ENCODE data around the gene SMTNL2.
"Not testable (repeated sequence)": the region's sequence is repeated elsewhere in the genome, so short reads cannot be mapped to it uniquely, and the experiment has no call there.

Gene SMTNL2

DNA sequence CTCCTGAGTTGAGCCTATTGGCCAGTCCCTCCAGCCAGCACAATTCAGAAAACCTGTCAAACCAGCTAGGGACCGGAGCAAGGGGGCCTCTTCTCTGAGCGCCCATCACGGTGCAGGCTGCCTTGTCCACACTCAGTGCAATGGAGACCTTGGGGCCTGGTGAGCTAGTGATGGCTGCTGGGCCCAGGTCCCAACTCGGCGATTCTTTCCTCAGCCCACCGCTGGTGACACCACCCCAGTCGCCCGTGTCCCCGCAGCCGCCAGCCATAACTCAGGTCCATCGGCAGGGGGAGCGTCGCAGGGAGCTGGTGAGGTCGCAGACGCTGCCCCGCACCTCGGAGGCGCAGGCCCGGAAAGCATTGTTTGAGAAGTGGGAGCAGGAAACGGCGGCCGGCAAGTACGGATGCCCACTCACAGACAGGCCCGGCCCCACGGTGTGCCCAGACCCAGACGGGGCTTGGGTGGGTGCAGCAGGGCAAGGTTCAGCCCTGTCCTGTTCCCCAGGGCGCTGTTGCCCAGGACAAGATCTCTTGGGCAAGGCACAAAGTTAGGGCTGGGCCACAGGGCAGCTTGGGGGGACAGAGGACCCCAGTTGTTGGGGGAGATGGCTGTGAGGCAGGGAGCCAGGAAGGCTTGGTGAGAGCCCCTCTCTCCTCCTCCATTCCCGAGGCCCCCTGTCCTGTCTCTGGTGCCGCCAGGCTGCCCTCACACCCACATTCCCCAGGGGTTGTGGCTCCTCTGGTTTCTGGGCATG is 10.8 kb downstream of the SMTNL2 start:
- Histone ChIP-seq H3K27me3 (ENCODE audit: insufficient read depth, low read length) (peaks cover 15% of the 10 kb centered on the region), H3K79me2 (ENCODE audit: control insufficient read depth, insufficient read depth, low read length, unreplicated experiment) (no peaks in the 10 kb centered on the region), H3K4me3 (ENCODE audit: low read depth, low read length) (no peak overlapping the region), H3K36me3 (ENCODE audit: insufficient read depth, low read length) (no peaks in the 10 kb centered on the region), H3K27ac (ENCODE audit: low read depth, low read length) (no peak overlapping the region), H3K4me1 (ENCODE audit: control insufficient read depth, insufficient read depth, low read length, unreplicated experiment) (peaks cover 6% of the 10 kb centered on the region), H2AFZ (ENCODE audit: low read length, unreplicated experiment) (no peak overlapping the region)

DNA sequence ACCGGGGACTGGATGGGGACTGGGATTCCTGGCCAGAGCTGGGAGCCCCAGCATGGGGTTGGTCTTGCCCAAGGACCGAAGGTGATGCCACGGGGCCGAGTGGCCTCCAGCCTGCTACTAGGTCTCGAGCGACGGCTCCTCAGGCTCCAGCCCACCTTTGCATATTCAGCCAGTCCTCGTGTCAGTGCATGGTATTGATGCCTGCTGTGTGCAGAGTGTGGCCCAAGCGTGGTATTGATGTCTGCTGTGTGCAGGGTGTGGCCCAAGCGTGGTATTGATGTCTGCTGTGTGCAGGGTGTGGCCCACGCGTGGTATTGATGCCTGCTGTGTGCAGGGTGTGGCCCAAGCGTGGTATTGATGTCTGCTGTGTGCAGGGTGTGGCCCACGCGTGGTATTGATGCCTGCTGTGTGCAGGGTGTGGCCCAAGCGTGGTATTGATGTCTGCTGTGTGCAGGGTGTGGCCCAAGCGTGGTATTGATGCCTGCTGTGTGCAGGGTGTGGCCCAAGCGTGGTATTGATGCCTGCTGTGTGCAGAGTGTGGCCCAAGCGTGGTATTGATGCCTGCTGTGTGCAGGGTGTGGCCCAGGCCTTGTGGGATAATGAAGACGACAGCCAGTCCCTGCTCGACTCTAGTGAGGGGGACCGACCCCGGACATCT is 11.5 kb downstream of the SMTNL2 start:
- not testable (repeated sequence) for H3K36me3 ChIP-seq (ENCODE audit: insufficient read depth, low read length); H3K27ac ChIP-seq (ENCODE audit: low read depth, low read length); H2AFZ ChIP-seq (ENCODE audit: low read length, unreplicated experiment); H3K4me3 ChIP-seq (ENCODE audit: low read depth, low read length); H3K4me1 ChIP-seq (ENCODE audit: control insufficient read depth, insufficient read depth, low read length, unreplicated experiment); H3K79me2 ChIP-seq (ENCODE audit: control insufficient read depth, insufficient read depth, low read length, unreplicated experiment)
- peaks cover 20% of the 10 kb centered on the region for H3K27me3 ChIP-seq (ENCODE audit: insufficient read depth, low read length)

DNA sequence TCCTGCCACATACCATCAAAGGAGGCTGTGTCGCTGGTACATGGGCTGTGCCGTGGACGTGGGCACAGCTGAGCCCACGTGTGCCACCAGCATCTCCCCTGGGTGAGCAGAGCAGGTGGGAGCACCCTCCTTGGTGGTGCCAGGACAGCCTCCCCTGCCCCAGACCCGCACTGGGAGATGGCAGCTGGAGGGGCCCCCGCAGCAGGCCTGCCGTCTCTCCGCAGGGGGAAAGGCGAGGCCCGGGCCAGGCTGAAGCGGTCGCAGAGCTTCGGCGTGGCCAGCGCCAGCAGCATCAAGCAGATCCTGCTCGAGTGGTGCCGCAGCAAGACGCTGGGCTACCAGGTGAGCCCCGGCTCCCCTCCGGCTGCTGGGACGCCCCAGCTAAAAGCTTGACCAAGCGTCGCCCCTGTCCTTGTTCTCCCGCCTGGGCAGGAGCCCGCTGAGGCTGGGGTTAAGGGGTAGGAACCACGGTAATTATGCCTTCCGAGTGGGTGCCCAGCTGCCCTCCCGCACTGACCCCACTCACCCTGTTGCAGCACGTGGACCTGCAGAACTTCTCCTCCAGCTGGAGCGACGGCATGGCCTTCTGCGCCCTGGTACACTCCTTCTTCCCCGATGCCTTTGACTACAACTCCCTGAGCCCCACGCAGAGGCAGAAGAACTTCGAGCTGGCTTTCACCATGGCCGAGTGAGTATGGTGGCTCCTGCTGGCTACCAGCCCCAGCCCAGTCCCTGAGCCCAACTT is 12.5 kb downstream of the SMTNL2 start:
- Histone ChIP-seq H3K27me3 (ENCODE audit: insufficient read depth, low read length) (peaks cover 23% of the 10 kb centered on the region), H3K4me3 (ENCODE audit: low read depth, low read length) (no peak overlapping the region), H3K36me3 (ENCODE audit: insufficient read depth, low read length) (no peaks in the 10 kb centered on the region), H3K4me1 (ENCODE audit: control insufficient read depth, insufficient read depth, low read length, unreplicated experiment) (peaks cover 6% of the 10 kb centered on the region), H3K79me2 (ENCODE audit: control insufficient read depth, insufficient read depth, low read length, unreplicated experiment) (no peaks in the 10 kb centered on the region), H2AFZ (ENCODE audit: low read length, unreplicated experiment) (no peak overlapping the region), H3K27ac (ENCODE audit: low read depth, low read length) (no peak overlapping the region)

DNA sequence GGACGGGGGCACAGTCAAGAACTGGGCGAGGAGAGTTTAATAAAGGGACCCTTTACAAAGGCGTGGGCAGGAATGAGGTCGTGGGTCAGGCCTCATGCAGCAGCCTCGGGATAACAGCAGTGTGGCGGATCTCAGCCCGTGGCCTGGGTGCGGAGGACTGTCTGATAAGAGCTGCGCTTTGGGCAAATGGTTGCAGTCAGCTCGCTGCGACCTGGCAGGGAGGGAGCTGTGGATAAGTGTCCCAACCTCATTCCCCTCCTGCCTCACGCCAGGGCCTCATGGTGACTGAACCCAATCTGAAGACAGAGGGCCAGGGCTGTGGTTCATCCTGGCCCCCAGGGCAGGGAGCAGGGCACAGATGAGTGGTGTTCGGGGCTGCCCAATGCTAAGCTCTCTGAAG is 13.6 kb downstream of the SMTNL2 start:
- no peaks in the 10 kb centered on the region for H3K79me2 ChIP-seq (ENCODE audit: control insufficient read depth, insufficient read depth, low read length, unreplicated experiment)

DNA sequence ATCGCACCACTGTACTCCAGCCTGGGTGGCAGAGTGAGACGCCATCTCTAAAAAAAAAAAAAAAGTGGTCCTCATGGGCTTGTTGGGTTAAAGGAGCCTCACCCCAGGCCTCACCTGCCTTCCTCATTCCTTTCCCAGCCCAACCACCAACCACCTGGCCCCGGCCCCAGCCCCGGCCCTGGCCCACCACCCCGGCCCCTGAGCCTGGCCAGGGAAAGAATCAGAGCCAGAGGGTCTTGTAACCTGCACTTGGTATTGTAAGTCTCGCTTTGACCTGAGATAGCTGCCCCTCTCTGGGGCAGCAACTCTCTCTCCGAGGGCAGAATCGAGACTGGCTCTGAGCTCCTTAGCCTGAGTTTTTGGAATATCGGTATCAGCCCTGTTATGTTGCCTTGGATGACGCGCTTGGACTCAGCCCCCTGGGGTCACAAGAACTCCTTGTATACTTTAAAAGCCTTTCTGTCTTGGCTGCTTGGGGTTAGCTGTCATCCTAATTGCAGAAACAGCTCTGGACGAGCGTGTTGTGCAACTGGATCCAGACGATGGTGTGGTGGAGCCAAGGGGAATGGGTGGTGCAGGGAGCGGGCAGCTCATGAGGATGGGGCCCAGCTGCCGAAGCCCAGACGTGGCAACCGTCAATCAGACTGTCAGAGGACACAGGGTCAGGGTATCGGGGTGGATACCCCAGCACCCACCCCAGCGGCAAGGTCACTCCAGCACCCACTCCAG is 14.6 kb downstream of the SMTNL2 start:
- H2AFZ ChIP-seq (ENCODE audit: low read length, unreplicated experiment), result no peak overlapping the region
- no peaks in the 10 kb centered on the region for H3K79me2 ChIP-seq (ENCODE audit: control insufficient read depth, insufficient read depth, low read length, unreplicated experiment)
- peaks cover 23% of the 10 kb centered on the region for H3K27me3 ChIP-seq (ENCODE audit: insufficient read depth, low read length)
- peaks cover 6% of the 10 kb centered on the region for H3K4me1 ChIP-seq (ENCODE audit: control insufficient read depth, insufficient read depth, low read length, unreplicated experiment)
- no peak overlapping the region for H3K27ac ChIP-seq (ENCODE audit: low read depth, low read length)
- no peaks in the 10 kb centered on the region for H3K36me3 ChIP-seq (ENCODE audit: insufficient read depth, low read length)
- no peak overlapping the region for H3K4me3 ChIP-seq (ENCODE audit: low read depth, low read length)

More for the DNA sequence above, 13.6 kb downstream of the SMTNL2 start:
- peaks cover 23% of the 10 kb centered on the region for H3K27me3 ChIP-seq (ENCODE audit: insufficient read depth, low read length)
- peaks cover 6% of the 10 kb centered on the region for H3K4me1 ChIP-seq (ENCODE audit: control insufficient read depth, insufficient read depth, low read length, unreplicated experiment)
- no peak overlapping the region for H3K27ac ChIP-seq (ENCODE audit: low read depth, low read length)
- no peak overlapping the region for H2AFZ ChIP-seq (ENCODE audit: low read length, unreplicated experiment)
- H3K36me3 ChIP-seq (ENCODE audit: insufficient read depth, low read length), result no peaks in the 10 kb centered on the region
- H3K4me3 ChIP-seq (ENCODE audit: low read depth, low read length), result no peak overlapping the region

DNA sequence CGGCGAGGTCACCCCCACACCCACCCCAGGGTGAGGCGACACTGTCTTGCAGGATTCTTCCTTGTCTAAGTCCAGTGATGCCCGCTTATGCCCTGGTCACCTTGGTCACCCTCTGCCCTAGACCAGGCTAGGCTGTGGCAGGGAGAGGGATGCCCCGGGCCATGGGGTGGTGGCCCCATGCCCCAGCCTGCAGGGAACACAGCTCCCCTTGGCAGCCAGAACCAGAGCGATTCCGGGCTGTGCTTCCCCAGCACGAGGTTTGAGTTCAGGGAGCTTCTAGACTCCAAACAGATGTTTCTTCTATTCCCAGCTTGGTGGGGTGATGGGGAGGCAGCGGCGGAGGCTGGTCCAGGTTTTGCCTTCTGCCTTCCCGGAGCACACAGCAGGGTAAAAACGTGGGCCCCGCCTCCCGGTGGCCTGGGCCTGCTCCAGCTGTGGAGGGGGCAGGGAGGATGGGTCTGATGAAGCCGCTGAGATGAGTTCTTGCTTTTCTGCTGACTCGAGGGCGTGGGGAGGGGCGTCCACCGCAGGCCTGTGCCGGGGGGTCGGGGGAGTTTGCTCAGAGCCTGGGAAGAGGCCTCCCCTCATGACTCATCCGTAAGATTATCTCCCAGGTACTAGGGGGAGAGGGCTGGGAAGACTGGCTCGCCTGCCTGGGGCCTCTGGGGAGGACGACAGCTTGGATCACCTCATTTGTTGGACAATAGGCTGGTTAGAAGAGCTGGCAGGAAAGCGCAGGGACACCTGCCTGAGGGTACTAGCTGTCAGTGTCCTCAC is 15.4 kb downstream of the SMTNL2 start:
- Histone ChIP-seq H3K4me3 (ENCODE audit: low read depth, low read length) (no peak overlapping the region), H3K27ac (ENCODE audit: low read depth, low read length) (no peak overlapping the region), H3K4me1 (ENCODE audit: control insufficient read depth, insufficient read depth, low read length, unreplicated experiment) (peaks cover 6% of the 10 kb centered on the region), H3K79me2 (ENCODE audit: control insufficient read depth, insufficient read depth, low read length, unreplicated experiment) (no peaks in the 10 kb centered on the region), H2AFZ (ENCODE audit: low read length, unreplicated experiment) (no peak overlapping the region), H3K36me3 (ENCODE audit: insufficient read depth, low read length) (no peaks in the 10 kb centered on the region), H3K27me3 (ENCODE audit: insufficient read depth, low read length) (peaks cover 23% of the 10 kb centered on the region)

DNA sequence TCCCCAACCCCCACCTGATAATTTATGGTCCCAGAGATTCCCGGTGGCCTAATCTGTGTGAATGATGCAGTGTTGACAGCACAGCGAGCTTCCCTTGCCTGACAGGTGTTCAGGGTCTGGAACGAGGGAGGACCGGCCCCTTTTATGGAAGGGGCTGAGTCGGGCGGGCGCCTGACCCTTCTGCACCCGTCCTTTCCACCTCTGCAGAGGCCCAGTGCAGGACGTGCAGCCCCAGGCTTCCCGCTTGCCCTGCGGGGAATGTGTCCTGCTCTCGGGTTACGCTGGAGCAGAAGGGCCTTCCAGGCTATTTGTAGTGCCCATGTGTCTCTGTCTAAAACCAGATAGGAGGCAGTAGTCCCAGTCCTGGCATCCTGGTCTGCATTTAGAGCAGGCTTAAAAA is 16.2 kb downstream of the SMTNL2 start:
- no peak overlapping the region for H2AFZ ChIP-seq (ENCODE audit: low read length, unreplicated experiment)
- H3K36me3 ChIP-seq (ENCODE audit: insufficient read depth, low read length), result no peaks in the 10 kb centered on the region
- peaks cover 6% of the 10 kb centered on the region for H3K4me1 ChIP-seq (ENCODE audit: control insufficient read depth, insufficient read depth, low read length, unreplicated experiment)
- peaks cover 23% of the 10 kb centered on the region for H3K27me3 ChIP-seq (ENCODE audit: insufficient read depth, low read length)
- H3K4me3 ChIP-seq (ENCODE audit: low read depth, low read length), result no peak overlapping the region
- H3K79me2 ChIP-seq (ENCODE audit: control insufficient read depth, insufficient read depth, low read length, unreplicated experiment), result no peaks in the 10 kb centered on the region
- H3K27ac ChIP-seq (ENCODE audit: low read depth, low read length), result no peak overlapping the region

DNA sequence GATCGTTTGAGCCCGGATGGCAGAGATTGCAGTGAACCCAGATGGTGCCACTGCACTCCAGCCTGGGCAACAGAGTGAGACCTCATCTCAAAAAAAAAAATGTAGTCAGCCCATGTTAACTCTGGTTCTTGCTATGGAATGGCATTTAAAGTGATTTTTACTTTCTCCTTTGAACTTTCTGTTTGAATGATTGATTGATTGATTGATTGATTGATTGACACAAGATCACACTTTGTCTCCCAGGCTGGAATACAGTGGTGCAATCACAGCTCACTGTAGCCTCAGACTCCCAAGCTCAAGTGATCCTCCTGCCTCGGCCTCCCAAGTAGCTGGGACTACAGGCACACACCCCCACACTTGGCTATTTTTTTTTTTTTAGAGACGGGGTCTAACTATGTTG is 17.0 kb downstream of the SMTNL2 start:
- H3K27me3 ChIP-seq (ENCODE audit: insufficient read depth, low read length), result peaks cover 23% of the 10 kb centered on the region
- H3K79me2 ChIP-seq (ENCODE audit: control insufficient read depth, insufficient read depth, low read length, unreplicated experiment), result no peaks in the 10 kb centered on the region
- H3K4me1 ChIP-seq (ENCODE audit: control insufficient read depth, insufficient read depth, low read length, unreplicated experiment), result peaks cover 6% of the 10 kb centered on the region
- H3K27ac ChIP-seq (ENCODE audit: low read depth, low read length), result no peak overlapping the region
- no peak overlapping the region for H2AFZ ChIP-seq (ENCODE audit: low read length, unreplicated experiment)
- H3K36me3 ChIP-seq (ENCODE audit: insufficient read depth, low read length), result no peaks in the 10 kb centered on the region
- no peak overlapping the region for H3K4me3 ChIP-seq (ENCODE audit: low read depth, low read length)

DNA sequence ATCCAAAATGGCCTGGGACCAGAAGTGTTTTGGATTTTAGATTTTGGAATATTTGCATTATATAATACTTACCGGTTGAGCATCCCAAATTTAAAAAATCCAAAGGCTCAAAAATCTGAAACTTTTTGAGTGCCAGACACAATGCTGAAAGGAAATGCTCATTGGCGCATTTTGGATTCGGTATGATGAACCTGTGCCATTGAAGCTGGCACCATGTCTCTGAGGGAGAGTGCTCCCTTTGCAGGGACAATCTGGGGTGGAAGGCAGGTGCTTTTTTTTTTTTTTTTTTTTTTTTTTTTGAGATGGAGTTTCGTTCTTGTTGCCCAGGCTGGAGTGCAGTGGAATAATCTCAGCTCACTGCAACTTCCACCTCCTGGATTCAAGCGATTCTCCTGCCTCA is 17.7 kb downstream of the SMTNL2 start:
- no peaks in the 10 kb centered on the region for H3K36me3 ChIP-seq (ENCODE audit: insufficient read depth, low read length)
- H3K27me3 ChIP-seq (ENCODE audit: insufficient read depth, low read length), result peaks cover 23% of the 10 kb centered on the region
- no peak overlapping the region for H3K4me3 ChIP-seq (ENCODE audit: low read depth, low read length)
- H2AFZ ChIP-seq (ENCODE audit: low read length, unreplicated experiment), result no peak overlapping the region
- peaks cover 6% of the 10 kb centered on the region for H3K4me1 ChIP-seq (ENCODE audit: control insufficient read depth, insufficient read depth, low read length, unreplicated experiment)
- no peak overlapping the region for H3K27ac ChIP-seq (ENCODE audit: low read depth, low read length)
- H3K79me2 ChIP-seq (ENCODE audit: control insufficient read depth, insufficient read depth, low read length, unreplicated experiment), result no peaks in the 10 kb centered on the region

DNA sequence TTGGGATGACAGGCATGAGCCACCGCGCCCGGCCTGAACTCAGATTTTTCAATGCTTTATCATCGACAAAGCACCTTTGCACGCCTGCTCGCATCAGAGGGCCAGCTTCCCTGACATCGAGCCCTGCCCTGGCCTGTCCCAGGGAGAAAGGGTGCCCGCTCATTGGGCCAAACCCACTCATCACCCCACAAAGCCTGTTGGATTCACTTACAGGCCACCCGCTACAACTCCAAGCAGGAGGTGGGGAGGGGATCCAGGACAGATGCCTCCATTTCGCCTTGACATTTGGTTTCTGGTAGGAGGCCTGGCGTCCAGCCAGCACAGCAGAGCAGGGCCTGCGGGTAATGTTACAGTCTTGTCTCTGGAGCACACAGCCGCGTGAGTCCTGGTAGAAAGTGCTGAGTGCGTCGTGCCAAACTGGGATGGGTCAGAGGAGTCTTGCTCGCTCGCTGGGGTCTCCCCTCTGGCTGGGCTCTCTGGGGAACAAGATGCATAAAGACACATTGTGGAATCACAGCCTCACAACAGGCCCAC is 19.8 kb downstream of the SMTNL2 start:
- H3K27ac ChIP-seq (ENCODE audit: low read depth, low read length), result no peak overlapping the region
- peaks cover 27% of the 10 kb centered on the region for H3K27me3 ChIP-seq (ENCODE audit: insufficient read depth, low read length)
- no peaks in the 10 kb centered on the region for H3K36me3 ChIP-seq (ENCODE audit: insufficient read depth, low read length)
- no peak overlapping the region for H3K4me3 ChIP-seq (ENCODE audit: low read depth, low read length)
- peaks cover 6% of the 10 kb centered on the region for H3K4me1 ChIP-seq (ENCODE audit: control insufficient read depth, insufficient read depth, low read length, unreplicated experiment)
- H3K79me2 ChIP-seq (ENCODE audit: control insufficient read depth, insufficient read depth, low read length, unreplicated experiment), result no peaks in the 10 kb centered on the region
- H2AFZ ChIP-seq (ENCODE audit: low read length, unreplicated experiment), result no peak overlapping the region
